Kidney (tissue), 22 donors: ENCODE results near the gene CD68. TPM values are rescaled to one million over a fixed set of nuclear protein-coding genes. Genes with fewer than 3 reads are reported as not detected.

ENCODE experiments used
- DNase-seq, 5 donors: peaks; one replicate each; pipeline ENCODE4 v3.0.0-alpha.2; 2013 to 2020
- FAIRE-seq: peaks from 2 replicates; lab custom pipeline; 2012; peaks lifted over from hg19 to GRCh38; lab: Jason Lieb, UNC
- H3K27ac ChIP-seq, 2 donors: one replicate each; pipeline ENCODE4 v1.7.0; 2013; ENCODE audit warnings: low read depth in 2 of 2, low read length in 2 of 2, inconsistent platforms in 1 of 2
- H3K27me3 ChIP-seq: one replicate; pipeline ENCODE4 v1.7.1; 2013; ENCODE audit warnings: low read length, inconsistent platforms; ENCODE audit not compliant: control insufficient read depth, insufficient read depth
- H3K36me3 ChIP-seq, 3 donors: one replicate each; pipeline versions ENCODE4 v1.7.0 to v1.7.1; 2013; ENCODE audit warnings: low read length in 3 of 3, control low read depth in 1 of 3, inconsistent platforms in 1 of 3; ENCODE audit not compliant: insufficient read depth in 3 of 3, control insufficient read depth in 2 of 3
- H3K4me1 ChIP-seq, 3 donors: one replicate each; pipeline versions ENCODE4 v1.7.0 to v1.7.1; 2013; ENCODE audit warnings: low read length in 3 of 3, inconsistent platforms in 1 of 3, low read depth in 1 of 3; ENCODE audit not compliant: control insufficient read depth in 2 of 3, insufficient read depth in 2 of 3
- H3K4me3 ChIP-seq, 3 donors: one replicate each; pipeline versions ENCODE4 v1.7.0 to v1.8.1; 2013; ENCODE audit warnings: low read length in 3 of 3, control low read depth in 1 of 3, inconsistent platforms in 1 of 3
- H3K9ac ChIP-seq, 3 donors: one replicate each; pipeline versions ENCODE4 v1.7.0 to v1.7.1; 2013; ENCODE audit warnings: low read length in 3 of 3, control low read depth in 1 of 3, inconsistent platforms in 1 of 3
- H3K9me3 ChIP-seq, 3 donors: one replicate each; pipeline versions ENCODE4 v1.7.0 to v1.7.1; 2013; ENCODE audit warnings: low read length in 3 of 3, control low read depth in 1 of 3, inconsistent platforms in 1 of 3; ENCODE audit not compliant: control insufficient read depth in 2 of 3, insufficient read depth in 1 of 3
- intact Hi-C: fragments of 100-400 bp; cut with DNase I; formaldehyde crosslinking; loops from one replicate; pipeline ENCODE4 v1.11.1; 2022
- long read RNA-seq, 10 donors: library from polyadenylated mRNA in 1 of 10; unstranded in 1 of 10; transcript quantifications; one replicate each; pipeline ENCODE4 v2.0.0 and lab custom pipeline, GENCODE V29; 2021 to 2026
- polyA plus RNA-seq: library from polyadenylated mRNA; stranded (reverse); fragments of 350-450 nt; fragmentation: Illumina TruSeq; extraction: RNeasy Lipid Tissue Mini Kit (QIAGEN cat#74804); gene quantifications from one replicate; pipeline ENCODE4 v1.2.3, GENCODE V29; 2014; ENCODE audit warnings: low read depth, low replicate concordance; ENCODE audit not compliant: insufficient read depth
- total RNA-seq: library from RNA; stranded (reverse); fragmentation: NEBNext Ultra II Directional; extraction: Animal tissue kit (Norgen Biotek cat#: 25700); gene quantifications from one replicate; pipeline ENCODE4 v1.2.1, GENCODE V29; 2021
- TF ChIP-seq, protein P1 (sequence below): IDR thresholded peaks from 3 replicates; pipeline ENCODE4 v1.5.1; 2012; ENCODE audit warnings: mild to moderate bottlenecking, moderate library complexity, borderline replicate concordance; ENCODE audit not compliant: insufficient read depth; ENCODE audit errors: extremely low read depth
- donor health status: control.
- donor health status: control.
- donor health status: control.
- donor health status: control.
- donor health status: control.
- donor health status: DM: yes; HTN: yes; CAD: no.
- donor health status: Normal renal cell carcinoma (clear cell type).

Gene CD68, protein sequence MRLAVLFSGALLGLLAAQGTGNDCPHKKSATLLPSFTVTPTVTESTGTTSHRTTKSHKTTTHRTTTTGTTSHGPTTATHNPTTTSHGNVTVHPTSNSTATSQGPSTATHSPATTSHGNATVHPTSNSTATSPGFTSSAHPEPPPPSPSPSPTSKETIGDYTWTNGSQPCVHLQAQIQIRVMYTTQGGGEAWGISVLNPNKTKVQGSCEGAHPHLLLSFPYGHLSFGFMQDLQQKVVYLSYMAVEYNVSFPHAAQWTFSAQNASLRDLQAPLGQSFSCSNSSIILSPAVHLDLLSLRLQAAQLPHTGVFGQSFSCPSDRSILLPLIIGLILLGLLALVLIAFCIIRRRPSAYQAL
- 92.6 TPM for total RNA-seq
- polyA plus RNA-seq: 38.3 TPM
- long read RNA-seq, donor 1, transcript CD68-201 (6 exons, 1,878 nt): major isoform, 5 of 7 reads
- long read RNA-seq, donor 1, partial matches to known transcripts: 0 of 7 reads
- long read RNA-seq, donor 1, other reads (novel, unspliced or antisense): 0 of 7 reads
- long read RNA-seq, donor 2, transcript CD68-201 (6 exons, 1,878 nt): major isoform, 9 of 14 reads
- long read RNA-seq, donor 2, partial matches to known transcripts: 5 of 14 reads
- long read RNA-seq, donor 2, other reads (novel, unspliced or antisense): 0 of 14 reads
- long read RNA-seq, donor 3, transcript CD68-201 (6 exons, 1,878 nt): major isoform, 16 of 49 reads
- long read RNA-seq, donor 3, partial matches to known transcripts: 32 of 49 reads
- long read RNA-seq, donor 3, other reads (novel, unspliced or antisense): 0 of 49 reads
- long read RNA-seq, donor 4, transcript CD68-201 (6 exons, 1,878 nt): major isoform, 5 of 5 reads
- long read RNA-seq, donor 4, partial matches to known transcripts: 0 of 5 reads
- long read RNA-seq, donor 4, other reads (novel, unspliced or antisense): 0 of 5 reads
- long read RNA-seq, donor 5, partial matches to known transcripts: 0 of 1 reads
- long read RNA-seq, donor 5, other reads (novel, unspliced or antisense): 0 of 1 reads
- long read RNA-seq, donor 6, partial matches to known transcripts: 0 of 4 reads
- long read RNA-seq, donor 6, other reads (novel, unspliced or antisense): 0 of 4 reads
- long read RNA-seq, donor 7, transcript CD68-201 (6 exons, 1,878 nt): major isoform, 35 of 65 reads
- long read RNA-seq, donor 7, partial matches to known transcripts: 26 of 65 reads
- long read RNA-seq, donor 7, other reads (novel, unspliced or antisense): 2 of 65 reads
- long read RNA-seq, donor 8, partial matches to known transcripts: 0 of 3 reads
- long read RNA-seq, donor 8, other reads (novel, unspliced or antisense): 0 of 3 reads
- long read RNA-seq, donor 9, partial matches to known transcripts: 0 of 2 reads
- long read RNA-seq, donor 9, other reads (novel, unspliced or antisense): 0 of 2 reads
- long read RNA-seq, donor 10, partial matches to known transcripts: 47 of 49 reads
- long read RNA-seq, donor 10, other reads (novel, unspliced or antisense): 0 of 49 reads

DNA sequence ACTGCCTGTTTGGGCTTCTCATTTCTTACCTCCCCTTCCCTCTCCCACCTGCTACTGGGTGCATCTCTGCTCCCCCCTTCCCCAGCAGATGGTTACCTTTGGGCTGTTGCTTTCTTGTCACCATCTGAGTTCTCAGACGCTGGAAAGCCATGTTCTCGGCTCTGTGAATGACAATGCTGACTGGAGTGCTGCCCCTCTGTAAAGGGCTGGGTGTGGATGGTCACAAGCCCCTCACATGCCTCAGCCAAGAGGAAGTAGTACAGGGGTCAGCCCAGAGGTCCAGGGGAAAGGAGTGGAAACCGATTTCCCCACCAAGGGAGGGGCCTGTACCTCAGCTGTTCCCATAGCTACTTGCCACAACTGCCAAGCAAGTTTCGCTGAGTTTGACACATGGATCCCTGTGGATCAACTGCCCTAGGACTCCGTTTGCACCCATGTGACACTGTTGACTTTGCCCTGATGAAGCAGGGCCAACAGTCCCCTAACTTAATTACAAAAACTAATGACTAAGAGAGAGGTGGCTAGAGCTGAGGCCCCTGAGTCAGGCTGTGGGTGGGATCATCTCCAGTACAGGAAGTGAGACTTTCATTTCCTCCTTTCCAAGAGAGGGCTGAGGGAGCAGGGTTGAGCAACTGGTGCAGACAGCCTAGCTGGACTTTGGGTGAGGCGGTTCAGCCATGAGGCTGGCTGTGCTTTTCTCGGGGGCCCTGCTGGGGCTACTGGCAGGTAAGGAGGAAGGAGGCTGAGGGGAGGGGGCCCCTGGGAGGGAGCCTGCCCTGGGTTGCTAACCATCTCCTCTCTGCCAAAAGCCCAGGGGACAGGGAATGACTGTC lies at the start of gene CD68:
Gene CD68, plus strand, starts transcription at position 638 of the 833 bp plus-strand sequence. Its CDS starts 40 bp downstream, at position 678.
- no peaks in the 10 kb centered on the region for H3K9me3 ChIP-seq
- peak within 1 kb of the TSS in 2 of 3 donors; percentile 22 to 56 for H3K4me3 ChIP-seq
- peaks cover 30 to 49% (median 38%) of the 10 kb centered on the region in 3 donors for H3K36me3 ChIP-seq
- H3K9ac ChIP-seq: peak within 1 kb of the TSS in 1 of 3 donors; percentile 56
- peaks cover 8 to 50% (median 44%) of the 10 kb centered on the region in 3 donors for H3K4me1 ChIP-seq
- H3K27ac ChIP-seq: peak within 1 kb of the TSS; percentile 86 to 91
- no peaks in the 10 kb centered on the region for H3K27me3 ChIP-seq
- intact Hi-C loops: no loop called here
- TF ChIP-seq, protein P1, sequence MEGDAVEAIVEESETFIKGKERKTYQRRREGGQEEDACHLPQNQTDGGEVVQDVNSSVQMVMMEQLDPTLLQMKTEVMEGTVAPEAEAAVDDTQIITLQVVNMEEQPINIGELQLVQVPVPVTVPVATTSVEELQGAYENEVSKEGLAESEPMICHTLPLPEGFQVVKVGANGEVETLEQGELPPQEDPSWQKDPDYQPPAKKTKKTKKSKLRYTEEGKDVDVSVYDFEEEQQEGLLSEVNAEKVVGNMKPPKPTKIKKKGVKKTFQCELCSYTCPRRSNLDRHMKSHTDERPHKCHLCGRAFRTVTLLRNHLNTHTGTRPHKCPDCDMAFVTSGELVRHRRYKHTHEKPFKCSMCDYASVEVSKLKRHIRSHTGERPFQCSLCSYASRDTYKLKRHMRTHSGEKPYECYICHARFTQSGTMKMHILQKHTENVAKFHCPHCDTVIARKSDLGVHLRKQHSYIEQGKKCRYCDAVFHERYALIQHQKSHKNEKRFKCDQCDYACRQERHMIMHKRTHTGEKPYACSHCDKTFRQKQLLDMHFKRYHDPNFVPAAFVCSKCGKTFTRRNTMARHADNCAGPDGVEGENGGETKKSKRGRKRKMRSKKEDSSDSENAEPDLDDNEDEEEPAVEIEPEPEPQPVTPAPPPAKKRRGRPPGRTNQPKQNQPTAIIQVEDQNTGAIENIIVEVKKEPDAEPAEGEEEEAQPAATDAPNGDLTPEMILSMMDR: no peak
- DNase-seq (peak in 3 of 5 donors; percentile 44 to 92 (median 69)), FAIRE-seq (peak; percentile 32)

DNA sequence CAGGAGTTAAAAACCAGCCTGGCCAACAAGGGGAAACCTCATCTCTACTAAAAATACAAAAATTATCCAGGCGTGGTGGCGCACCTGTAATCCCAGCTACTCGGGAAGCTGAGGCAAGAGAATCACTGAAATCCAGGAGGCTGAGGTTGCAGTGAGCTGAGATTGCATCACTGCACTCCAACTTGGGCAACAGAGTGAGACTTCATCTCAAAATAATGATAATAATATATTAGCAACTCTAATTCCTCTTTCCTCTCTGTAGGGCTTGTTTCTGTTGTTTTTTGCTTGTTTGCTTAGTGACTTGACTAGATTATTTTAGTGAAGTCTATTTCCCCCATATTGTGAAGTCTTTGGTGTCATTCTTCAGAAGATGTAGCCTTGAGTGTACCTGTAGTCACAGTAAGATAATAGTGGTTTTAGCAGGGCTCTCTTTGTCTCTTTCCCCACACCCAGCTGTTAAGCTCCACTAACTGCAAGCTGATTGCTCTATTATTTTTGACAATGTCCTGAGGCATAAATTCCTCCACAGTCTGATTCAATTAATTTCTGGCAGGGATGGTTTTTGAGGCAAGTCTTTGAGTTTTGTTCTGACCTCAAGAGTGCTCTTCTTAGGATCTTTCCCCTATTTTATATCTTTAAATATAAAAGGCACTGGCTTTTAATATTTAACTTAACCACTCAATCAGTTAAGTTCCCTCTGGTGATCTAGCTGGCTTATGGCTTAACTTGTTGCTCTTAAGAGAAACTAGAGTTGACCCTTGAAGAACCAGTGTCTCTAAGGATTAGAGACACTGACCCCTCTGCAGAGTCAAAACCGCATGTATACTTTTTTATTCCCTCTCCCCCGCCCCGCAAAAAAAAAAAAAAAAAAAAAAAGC lies 49.2 kb upstream of the CD68 start:
- TF ChIP-seq, protein P1: no peak
- intact Hi-C loops: no loop called here
- peaks cover 0 to 2% (median 0%) of the 10 kb centered on the region in 3 donors for H3K4me1 ChIP-seq
- no peak overlapping the region for H3K4me3 ChIP-seq
- DNase-seq (no peak), FAIRE-seq (no peak)
- H3K27ac ChIP-seq: peak overlapping the region in 1 of 2 donors; percentile 11
- H3K9me3 ChIP-seq: peaks cover 0 to 4% (median 0%) of the 10 kb centered on the region in 3 donors
- no peaks in the 10 kb centered on the region for H3K27me3 ChIP-seq
- no peak overlapping the region for H3K9ac ChIP-seq
- H3K36me3 ChIP-seq: no peaks in the 10 kb centered on the region
